Measurements from ENCODE around the gene LVRN. TPM values are rescaled to one million over a fixed set of nuclear protein-coding genes. Genes with fewer than 3 reads are reported as not detected.

The LVRN gene
- total RNA-seq, 1 experiment from 2014 or later: 0.09 TPM

DNA sequence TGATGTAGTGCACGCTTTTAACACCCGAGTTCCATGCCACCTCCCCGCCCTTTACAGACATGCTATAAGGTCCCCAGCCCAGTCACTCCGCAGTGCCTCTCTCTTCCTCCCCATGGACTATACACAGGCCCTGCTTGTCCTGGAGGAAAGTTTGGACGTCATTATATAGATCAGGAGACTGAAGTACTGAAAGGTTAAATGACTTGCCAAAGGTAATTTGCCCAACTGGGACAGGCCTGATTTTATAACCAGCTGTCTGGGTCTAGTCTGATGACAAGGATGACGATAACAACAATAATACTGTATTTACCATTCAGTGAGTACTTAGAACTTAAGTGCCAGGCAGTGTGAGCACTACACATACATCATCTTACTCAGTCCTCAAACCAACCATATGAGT is 33.1 kb downstream of the LVRN start:
- Histone ChIP-seq H3K4me1 (ENCODE audit: insufficient read depth, low read length) (no peaks in the 10 kb centered on the region), H3K14ac (ENCODE audit: insufficient read depth, low read length) (no peak overlapping the region), H4K5ac (ENCODE audit: insufficient read length, low read depth, low read length) (no peak overlapping the region), H3K79me2 (ENCODE audit: insufficient read depth, low read length) (no peaks in the 10 kb centered on the region), H4K8ac (replicated peaks; ENCODE audit: insufficient read length, low read depth, low read length) (no peak overlapping the region), H2BK120ac (ENCODE audit: low read depth, low read length, poor library complexity, severe bottlenecking) (no peak overlapping the region), H3K56ac (ENCODE audit: insufficient read length, low read depth, low read length) (no peak overlapping the region), H3K9ac (ENCODE audit: extremely low read depth, insufficient read length, low read length) (no peak overlapping the region), H2AK5ac (ENCODE audit: insufficient read length, low read length) (no peak overlapping the region), H2BK15ac (ENCODE audit: low read depth, low read length) (no peak overlapping the region), H3K18ac (ENCODE audit: insufficient read length, low read depth, low read length) (no peak overlapping the region), H3K27me3 (ENCODE audit: insufficient read depth, low read length) (no peaks in the 10 kb centered on the region), H3K27ac (ENCODE audit: insufficient read length, low read depth, low read length) (no peak overlapping the region), H3T11ph (ENCODE audit: low read length) (no peak overlapping the region), H3K4me2 (ENCODE audit: insufficient read depth, insufficient read length, low read length) (no peak overlapping the region), H2BK12ac (ENCODE audit: insufficient read length, low read depth, low read length) (no peak overlapping the region), H3K9me3 (ENCODE audit: control insufficient read depth, low read depth, low read length) (no peaks in the 10 kb centered on the region), H3K79me1 (ENCODE audit: insufficient read depth, low read depth, low read length, poor library complexity, severe bottlenecking) (no peaks in the 10 kb centered on the region), H2BK5ac (ENCODE audit: insufficient read length, low read length) (no peak overlapping the region), H4K91ac (ENCODE audit: insufficient read length, low read depth, low read length) (no peak overlapping the region), H3K23me2 (ENCODE audit: insufficient read length, low read depth, low read length, poor library complexity, severe bottlenecking) (no peaks in the 10 kb centered on the region), H2BK20ac (ENCODE audit: low read depth, low read length, poor library complexity, severe bottlenecking) (no peak overlapping the region), H3K23ac (ENCODE audit: insufficient read length, low read depth, low read length) (no peak overlapping the region), H2AFZ (ENCODE audit: low read length) (no peak overlapping the region), H4K20me1 (ENCODE audit: control insufficient read depth, insufficient read depth, insufficient read length) (no peaks in the 10 kb centered on the region), H3K4ac (ENCODE audit: low read depth, low read length) (no peak overlapping the region)
- H3K27ac Mint-ChIP-seq: no peak overlapping the region
- H3K27me3 Mint-ChIP-seq (ENCODE audit: low read depth): no peaks in the 10 kb centered on the region
- no peak overlapping the region for H3K4me3 Mint-ChIP-seq
- TF ChIP-seq, protein P1, sequence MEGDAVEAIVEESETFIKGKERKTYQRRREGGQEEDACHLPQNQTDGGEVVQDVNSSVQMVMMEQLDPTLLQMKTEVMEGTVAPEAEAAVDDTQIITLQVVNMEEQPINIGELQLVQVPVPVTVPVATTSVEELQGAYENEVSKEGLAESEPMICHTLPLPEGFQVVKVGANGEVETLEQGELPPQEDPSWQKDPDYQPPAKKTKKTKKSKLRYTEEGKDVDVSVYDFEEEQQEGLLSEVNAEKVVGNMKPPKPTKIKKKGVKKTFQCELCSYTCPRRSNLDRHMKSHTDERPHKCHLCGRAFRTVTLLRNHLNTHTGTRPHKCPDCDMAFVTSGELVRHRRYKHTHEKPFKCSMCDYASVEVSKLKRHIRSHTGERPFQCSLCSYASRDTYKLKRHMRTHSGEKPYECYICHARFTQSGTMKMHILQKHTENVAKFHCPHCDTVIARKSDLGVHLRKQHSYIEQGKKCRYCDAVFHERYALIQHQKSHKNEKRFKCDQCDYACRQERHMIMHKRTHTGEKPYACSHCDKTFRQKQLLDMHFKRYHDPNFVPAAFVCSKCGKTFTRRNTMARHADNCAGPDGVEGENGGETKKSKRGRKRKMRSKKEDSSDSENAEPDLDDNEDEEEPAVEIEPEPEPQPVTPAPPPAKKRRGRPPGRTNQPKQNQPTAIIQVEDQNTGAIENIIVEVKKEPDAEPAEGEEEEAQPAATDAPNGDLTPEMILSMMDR (conservative IDR thresholded peaks at IDR 0.05): no peak
- H3K36me3 Mint-ChIP-seq (ENCODE audit: insufficient read depth in 1 of 3, low read depth in 3 of 3): no peaks in the 10 kb centered on the region
- no peak for DNase-seq
- WGBS (ENCODE audit: extremely low coverage, insufficient read length, low lambda C conversion rate): no CpG with 5 or more reads among the region's 6 CpGs
- no peaks in the 10 kb centered on the region for H3K4me1 Mint-ChIP-seq
- H3K9me3 Mint-ChIP-seq: no peaks in the 10 kb centered on the region

Data from H9 (cell line).